Activated naive CD4-positive, alpha-beta T cell treated with anti-CD3 and anti-CD28 coated beads, Interleukin-2, amount 50 U/mL, for 72 hours (primary cell): ENCODE results near the gene ITPK1. TPM values are rescaled to one million over a fixed set of nuclear protein-coding genes. Genes with fewer than 3 reads are reported as not detected.

Experiments
- ATAC-seq, 2 donors: fragments of 150-1000 bp; cut with Tn5 transposase; 2 replicates each; pipeline ENCODE4 v1.10.0; 2021; ENCODE audit warnings: mild to moderate bottlenecking in 2 of 2, moderate library complexity in 2 of 2
- DNase-seq, 2 donors: peaks; one replicate each; pipeline ENCODE4 v3.0.0; 2021 to 2022; ENCODE audit warnings: low spot score in 2 of 2
- H3K27ac Mint-ChIP-seq, 2 donors: one replicate each; pipeline ENCODE4 v1.8.0; 2022; ENCODE audit warnings: mild to moderate bottlenecking in 2 of 2, mixed read lengths in 2 of 2
- H3K36me3 Mint-ChIP-seq, 2 donors: one replicate each; pipeline ENCODE4 v1.8.0; 2022; ENCODE audit warnings: mixed read lengths in 2 of 2
- H3K9me3 Mint-ChIP-seq, 2 donors: one replicate each; pipeline ENCODE4 v1.8.0; 2022; ENCODE audit warnings: mixed read lengths in 2 of 2
- total RNA-seq, 2 donors: library from RNA; stranded (reverse); gene quantifications; one replicate each; pipeline ENCODE4 v1.2.3, GENCODE V29; 2022

ITPK1 gene
- total RNA-seq, 2 donors from 2014 or later = 15.2 to 33.2 TPM

GRCh38 chr14:93008381-93008780 lies 107.3 kb downstream of the ITPK1 start:
- ATAC-seq (no peak), DNase-seq (no peak)
- Mint-ChIP-seq H3K27ac (peak overlapping the region; percentile 14 to 18), H3K9me3 (no peaks in the 10 kb centered on the region), H3K36me3 (no peaks in the 10 kb centered on the region)

- Mint-ChIP-seq H3K27ac (peak overlapping the region in 1 of 2 donors; percentile 14), H3K9me3 (no peaks in the 10 kb centered on the region), H3K36me3 (no peaks in the 10 kb centered on the region)
- DNase-seq (no peak), ATAC-seq (no peak)
These were observed 108.3 kb downstream of the ITPK1 start for GRCh38 chr14:93007225-93007997.

- no peaks in the 10 kb centered on the region for H3K36me3 Mint-ChIP-seq
- ATAC-seq (no peak), DNase-seq (no peak)
- H3K9me3 Mint-ChIP-seq = no peaks in the 10 kb centered on the region
- H3K27ac Mint-ChIP-seq = no peak overlapping the region
These were observed 109.1 kb downstream of the ITPK1 start for GRCh38 chr14:93006567-93007051.

- Mint-ChIP-seq H3K9me3 (no peaks in the 10 kb centered on the region), H3K27ac (no peak overlapping the region), H3K36me3 (no peaks in the 10 kb centered on the region)
- ATAC-seq (no peak), DNase-seq (no peak)
These were observed 109.9 kb downstream of the ITPK1 start for GRCh38 chr14:93005838-93006237.

GRCh38 chr14:93005135-93005813 lies 110.5 kb downstream of the ITPK1 start:
- ATAC-seq (no peak), DNase-seq (no peak)
- Mint-ChIP-seq H3K36me3 (no peaks in the 10 kb centered on the region), H3K9me3 (no peaks in the 10 kb centered on the region), H3K27ac (no peak overlapping the region)

- H3K27ac Mint-ChIP-seq = no peak overlapping the region
- no peak for ATAC-seq
- DNase-seq = no peak
- H3K9me3 Mint-ChIP-seq = no peaks in the 10 kb centered on the region
- no peaks in the 10 kb centered on the region for H3K36me3 Mint-ChIP-seq
These were observed 111.0 kb downstream of the ITPK1 start for GRCh38 chr14:93004699-93005082.

- no peak overlapping the region for H3K27ac Mint-ChIP-seq
- ATAC-seq (no peak), DNase-seq (no peak)
- H3K9me3 Mint-ChIP-seq = no peaks in the 10 kb centered on the region
- no peaks in the 10 kb centered on the region for H3K36me3 Mint-ChIP-seq
These were observed 111.6 kb downstream of the ITPK1 start for GRCh38 chr14:93003945-93004698.

- DNase-seq = no peak
- H3K36me3 Mint-ChIP-seq = no peaks in the 10 kb centered on the region
- H3K9me3 Mint-ChIP-seq = no peaks in the 10 kb centered on the region
- H3K27ac Mint-ChIP-seq = no peak overlapping the region
- ATAC-seq = no peak
These were observed 112.8 kb downstream of the ITPK1 start for GRCh38 chr14:93002851-93003298.

- no peaks in the 10 kb centered on the region for H3K36me3 Mint-ChIP-seq
- no peaks in the 10 kb centered on the region for H3K9me3 Mint-ChIP-seq
- no peak for ATAC-seq
- DNase-seq = no peak
- no peak overlapping the region for H3K27ac Mint-ChIP-seq
These were observed 113.7 kb downstream of the ITPK1 start for GRCh38 chr14:93002049-93002448.

GRCh38 chr14:92998946-92999345 lies 116.8 kb downstream of the ITPK1 start:
- Mint-ChIP-seq H3K27ac (no peak overlapping the region), H3K36me3 (no peaks in the 10 kb centered on the region)
- no peak for ATAC-seq

GRCh38 chr14:92997343-92998061 lies 118.2 kb downstream of the ITPK1 start:
- Mint-ChIP-seq H3K36me3 (no peaks in the 10 kb centered on the region), H3K9me3 (no peaks in the 10 kb centered on the region), H3K27ac (no peak overlapping the region)
- no peak for ATAC-seq
- no peak for DNase-seq

More at GRCh38 chr14:92998946-92999345, 116.8 kb downstream of the ITPK1 start:
- DNase-seq = no peak
- no peaks in the 10 kb centered on the region for H3K9me3 Mint-ChIP-seq

- Mint-ChIP-seq H3K27ac (peak overlapping the region in 1 of 2 donors; percentile 33), H3K36me3 (no peaks in the 10 kb centered on the region), H3K9me3 (no peaks in the 10 kb centered on the region)
- no peak for DNase-seq
- no peak for ATAC-seq
These were observed 120.1 kb downstream of the ITPK1 start for GRCh38 chr14:92995620-92996019.

- ATAC-seq (no peak), DNase-seq (no peak)
- H3K36me3 Mint-ChIP-seq = no peaks in the 10 kb centered on the region
- H3K9me3 Mint-ChIP-seq = no peaks in the 10 kb centered on the region
- H3K27ac Mint-ChIP-seq = no peak overlapping the region
These were observed 120.8 kb downstream of the ITPK1 start for GRCh38 chr14:92994942-92995341.

- H3K36me3 Mint-ChIP-seq = no peaks in the 10 kb centered on the region
- no peak for DNase-seq
- H3K27ac Mint-ChIP-seq = no peak overlapping the region
- ATAC-seq = no peak
- no peaks in the 10 kb centered on the region for H3K9me3 Mint-ChIP-seq
These were observed 121.5 kb downstream of the ITPK1 start for GRCh38 chr14:92994131-92994676.

- Mint-ChIP-seq H3K36me3 (no peaks in the 10 kb centered on the region), H3K9me3 (no peaks in the 10 kb centered on the region), H3K27ac (peak overlapping the region in 1 of 2 donors; percentile 77)
- ATAC-seq (no peak), DNase-seq (no peak)
These were observed 122.4 kb downstream of the ITPK1 start for GRCh38 chr14:92993302-92993701.

- no peak overlapping the region for H3K27ac Mint-ChIP-seq
- no peak for ATAC-seq
- no peaks in the 10 kb centered on the region for H3K9me3 Mint-ChIP-seq
- H3K36me3 Mint-ChIP-seq = no peaks in the 10 kb centered on the region
- DNase-seq = no peak
These were observed 124.2 kb downstream of the ITPK1 start for GRCh38 chr14:92991536-92991935.
